HEK293 (cell line): ENCODE data around the gene APBB2.

Experiments used
- ATF2 ChIP-seq: fragments of 450-650 bp; formaldehyde crosslinking; IDR thresholded peaks from 2 replicates; pipeline ENCODE4 v1.5.1; 2016; ENCODE audit warnings: missing biosample characterization, missing genetic modification characterization, low read depth
- TCF7L2 ChIP-seq: IDR thresholded peaks from 2 replicates; pipeline ENCODE4 v1.6.1; 2011; ENCODE audit warnings: low read depth, mild to moderate bottlenecking, inconsistent platforms, low read length, moderate library complexity, borderline replicate concordance
- TSHZ1 ChIP-seq: fragments of 450-650 bp; formaldehyde crosslinking; IDR thresholded peaks from 2 replicates; pipeline ENCODE4 v1.5.1; 2016; ENCODE audit warnings: missing biosample characterization, missing genetic modification characterization, borderline replicate concordance

GRCh38 chr4:41050880-41051775, 163.2 kb downstream of the APBB2 start:
- TF ChIP-seq ATF2: no peak
- no peak for TF ChIP-seq TCF7L2
- TF ChIP-seq TSHZ1 (tag by site-specific recombination): no peak
